Mesenchymal stem cell (in vitro differentiated cells and primary cell): ENCODE measurements around the gene PCSK2.
A peak's percentile ranks its signal among the peaks of the same experiment; 100 is the strongest.

Experiments used
- DNase-seq: peaks from one replicate; pipeline ENCODE4 v3.0.0-alpha.2; 2013
- H2AFZ ChIP-seq: one replicate; pipeline ENCODE4 v1.6.1; 2013; ENCODE audit warnings: low read depth, mild to moderate bottlenecking, control low read depth, inconsistent platforms, low read length, moderate library complexity
- H2AK5ac ChIP-seq: 2 replicates; pipeline ENCODE4 v1.6.1; 2013; ENCODE audit warnings: low read length, moderate library complexity, mild to moderate bottlenecking, inconsistent platforms; ENCODE audit not compliant: severe bottlenecking
- H2BK120ac ChIP-seq: one replicate; pipeline ENCODE4 v1.6.1; 2013; ENCODE audit warnings: low read depth, mild to moderate bottlenecking, inconsistent platforms, low read length, moderate library complexity
- H2BK12ac ChIP-seq, 2 experiments: one replicate each; pipeline ENCODE4 v1.6.1; 2013; ENCODE audit warnings: inconsistent platforms in 2 of 2, low read length in 2 of 2, mild to moderate bottlenecking in 2 of 2, moderate library complexity in 2 of 2, control low read depth in 1 of 2
- H2BK15ac ChIP-seq: one replicate; pipeline ENCODE4 v1.6.1; 2013; ENCODE audit warnings: mild to moderate bottlenecking, low read depth, inconsistent platforms; ENCODE audit not compliant: poor library complexity, severe bottlenecking
- H2BK5ac ChIP-seq: 2 replicates; pipeline ENCODE4 v1.6.1; 2013; ENCODE audit warnings: low read depth, mild to moderate bottlenecking, low read length, control low read depth, inconsistent platforms; ENCODE audit not compliant: poor library complexity, severe bottlenecking
- H3K14ac ChIP-seq, 2 experiments: one replicate each; pipeline ENCODE4 v1.6.1; 2013; ENCODE audit warnings: inconsistent platforms in 2 of 2, low read length in 2 of 2, control low read depth in 1 of 2, mild to moderate bottlenecking in 1 of 2, moderate library complexity in 1 of 2
- H3K18ac ChIP-seq, 2 experiments: one replicate each; pipeline ENCODE4 v1.6.1; 2013; ENCODE audit warnings: inconsistent platforms in 2 of 2, low read length in 2 of 2, control low read depth in 1 of 2, low read depth in 1 of 2, mild to moderate bottlenecking in 1 of 2
- H3K23ac ChIP-seq, 2 experiments: one replicate each; pipeline ENCODE4 v1.6.1; 2013; ENCODE audit warnings: inconsistent platforms in 2 of 2, low read length in 2 of 2, mild to moderate bottlenecking in 2 of 2, moderate library complexity in 2 of 2, control low read depth in 1 of 2
- H3K27ac ChIP-seq: 2 replicates; pipeline ENCODE4 v1.5.1; 2013; ENCODE audit warnings: mild to moderate bottlenecking, moderate library complexity, low read length, control low read depth, inconsistent platforms; ENCODE audit not compliant: poor library complexity, severe bottlenecking
- H3K27me3 ChIP-seq, 2 experiments: 2 replicates each; pipeline versions ENCODE4 v1.6.1 to v1.7.0; 2013; ENCODE audit warnings: low read length in 2 of 2, mild to moderate bottlenecking in 2 of 2, moderate library complexity in 2 of 2, control low read depth in 1 of 2, inconsistent platforms in 1 of 2; ENCODE audit not compliant: control insufficient read depth in 1 of 2, insufficient read depth in 1 of 2
- H3K36me3 ChIP-seq, 2 experiments: 2 replicates each; pipeline versions ENCODE4 v1.6.1 to v1.7.0; 2013; ENCODE audit warnings: low read length in 2 of 2, control low read depth in 1 of 2, inconsistent platforms in 1 of 2, low read depth in 1 of 2, mild to moderate bottlenecking in 1 of 2; ENCODE audit not compliant: insufficient read depth in 2 of 2, control insufficient read depth in 1 of 2
- H3K4ac ChIP-seq, 2 experiments: one replicate each; pipeline ENCODE4 v1.6.1; 2013; ENCODE audit warnings: inconsistent platforms in 2 of 2, low read length in 2 of 2, mild to moderate bottlenecking in 2 of 2, moderate library complexity in 2 of 2, control low read depth in 1 of 2, low read depth in 1 of 2
- H3K4me1 ChIP-seq: 2 replicates; pipeline ENCODE4 v1.6.1; 2013; ENCODE audit warnings: low read depth, low read length, control low read depth; ENCODE audit not compliant: control insufficient read depth, insufficient read depth
- H3K4me2 ChIP-seq: 2 replicates; pipeline ENCODE4 v1.6.1; 2013; ENCODE audit warnings: low read length, mild to moderate bottlenecking, inconsistent platforms; ENCODE audit not compliant: poor library complexity, severe bottlenecking
- H3K4me3 ChIP-seq, 2 experiments: 2 replicates each; pipeline versions ENCODE4 v1.5.1 to v1.7.0; 2013; ENCODE audit warnings: low read length in 2 of 2, mild to moderate bottlenecking in 2 of 2, control low read depth in 1 of 2, low read depth in 1 of 2; ENCODE audit not compliant: insufficient read depth in 1 of 2
- H3K79me1 ChIP-seq: replicated peaks from 2 replicates; pipeline ENCODE4 v1.6.1; 2013; ENCODE audit warnings: mild to moderate bottlenecking, control low read depth, low read length, inconsistent platforms; ENCODE audit not compliant: poor library complexity, severe bottlenecking
- H3K9ac ChIP-seq: 2 replicates; pipeline ENCODE4 v1.7.0; 2013; ENCODE audit warnings: mild to moderate bottlenecking, low read length, moderate library complexity
- H3K9me3 ChIP-seq: 2 replicates; pipeline ENCODE4 v1.7.0; 2013; ENCODE audit warnings: mild to moderate bottlenecking, low read length; ENCODE audit not compliant: control insufficient read depth
- H4K8ac ChIP-seq: one replicate; pipeline ENCODE4 v1.6.1; 2013; ENCODE audit warnings: inconsistent platforms, mild to moderate bottlenecking, low read length, moderate library complexity
- H4K91ac ChIP-seq: one replicate; pipeline ENCODE4 v1.6.1; 2013; ENCODE audit warnings: mild to moderate bottlenecking, low read length, inconsistent platforms
- WGBS: methylation state at CpG from one replicate; pipeline ENCODE4 v1.1.7; 2013; ENCODE audit warnings: mixed read lengths; 5-methylcytosine and 5-hydroxymethylcytosine counted together

Gene PCSK2

GRCh38 chr20:17427638-17428037 is 200.8 kb downstream of the PCSK2 start:
- peaks cover 4 to 10% of the 10 kb centered on the region in 2 experiments for H3K27me3 ChIP-seq
- no peak overlapping the region for H3K4me2 ChIP-seq
- H2BK5ac ChIP-seq = no peak overlapping the region
- H3K4ac ChIP-seq = no peak overlapping the region
- no peak for DNase-seq
- H2AK5ac ChIP-seq = no peak overlapping the region
- H3K14ac ChIP-seq = no peak overlapping the region
- no peak overlapping the region for H4K91ac ChIP-seq
- no peak overlapping the region for H4K8ac ChIP-seq
- no peak overlapping the region for H2BK120ac ChIP-seq
- H3K23ac ChIP-seq = no peak overlapping the region
- H3K79me1 ChIP-seq = no peaks in the 10 kb centered on the region
- no peak overlapping the region for H2BK15ac ChIP-seq
- no peak overlapping the region for H2AFZ ChIP-seq
- H3K9ac ChIP-seq = no peak overlapping the region
- no peak overlapping the region for H3K4me3 ChIP-seq
- H2BK12ac ChIP-seq = no peak overlapping the region
- H3K4me1 ChIP-seq = no peaks in the 10 kb centered on the region
- no peaks in the 10 kb centered on the region for H3K9me3 ChIP-seq
- H3K18ac ChIP-seq = no peak overlapping the region
- H3K36me3 ChIP-seq = no peaks in the 10 kb centered on the region
- no peak overlapping the region for H3K27ac ChIP-seq
- WGBS = 56% methylated on average over 2 of the region's 2 CpGs

- no peak overlapping the region for H3K23ac ChIP-seq
- no peaks in the 10 kb centered on the region for H3K9me3 ChIP-seq
- H3K9ac ChIP-seq = no peak overlapping the region
- H2AFZ ChIP-seq = no peak overlapping the region
- no peak overlapping the region for H3K27ac ChIP-seq
- H2BK15ac ChIP-seq = no peak overlapping the region
- no peak overlapping the region for H2BK12ac ChIP-seq
- H3K36me3 ChIP-seq = no peaks in the 10 kb centered on the region
- peaks cover 7 to 36% of the 10 kb centered on the region in 2 experiments for H3K27me3 ChIP-seq
- H2BK120ac ChIP-seq = no peak overlapping the region
- H4K8ac ChIP-seq = no peak overlapping the region
- no peak overlapping the region for H3K4me2 ChIP-seq
- no peaks in the 10 kb centered on the region for H3K4me1 ChIP-seq
- no peak overlapping the region for H3K4me3 ChIP-seq
- H3K14ac ChIP-seq = no peak overlapping the region
- no peak overlapping the region for H2AK5ac ChIP-seq
- no peak overlapping the region for H2BK5ac ChIP-seq
- DNase-seq = no peak
- H3K79me1 ChIP-seq = no peaks in the 10 kb centered on the region
- H3K18ac ChIP-seq = no peak overlapping the region
- no peak overlapping the region for H3K4ac ChIP-seq
- 88% methylated on average over 3 of the region's 3 CpGs for whole genome bisulfite sequencing
- H4K91ac ChIP-seq = no peak overlapping the region
These were observed 203.5 kb downstream of the PCSK2 start for GRCh38 chr20:17430125-17430950.

GRCh38 chr20:17431621-17432364 is 205.0 kb downstream of the PCSK2 start:
- Histone ChIP-seq H4K91ac (no peak overlapping the region), H4K8ac (no peak overlapping the region), H3K4me3 (no peak overlapping the region), H3K79me1 (no peaks in the 10 kb centered on the region), H2AFZ (no peak overlapping the region), H3K4me2 (no peak overlapping the region), H2BK15ac (no peak overlapping the region), H2BK5ac (no peak overlapping the region), H3K27ac (no peak overlapping the region), H3K36me3 (no peaks in the 10 kb centered on the region), H3K18ac (no peak overlapping the region), H3K4me1 (no peaks in the 10 kb centered on the region), H3K4ac (no peak overlapping the region), H3K9ac (no peak overlapping the region), H2BK12ac (no peak overlapping the region), H2AK5ac (no peak overlapping the region), H3K9me3 (no peaks in the 10 kb centered on the region), H3K14ac (no peak overlapping the region), H3K23ac (no peak overlapping the region), H2BK120ac (no peak overlapping the region), H3K27me3 (peaks cover 7 to 50% of the 10 kb centered on the region in 2 experiments)
- peak; percentile 50 for DNase-seq
- WGBS = 33% methylated on average over 15 of the region's 17 CpGs

GRCh38 chr20:17436664-17437063 is 209.8 kb downstream of the PCSK2 start:
- Histone ChIP-seq H3K36me3 (no peaks in the 10 kb centered on the region), H3K27ac (no peak overlapping the region), H2BK120ac (no peak overlapping the region), H2AFZ (no peak overlapping the region), H2BK12ac (no peak overlapping the region), H3K4me3 (no peak overlapping the region), H2BK15ac (no peak overlapping the region), H4K8ac (no peak overlapping the region), H2AK5ac (no peak overlapping the region), H3K23ac (no peak overlapping the region), H3K4ac (no peak overlapping the region), H3K9me3 (peaks cover under 1% of the 10 kb centered on the region), H3K14ac (no peak overlapping the region), H3K18ac (no peak overlapping the region), H3K9ac (no peak overlapping the region), H4K91ac (no peak overlapping the region), H3K79me1 (no peaks in the 10 kb centered on the region), H2BK5ac (no peak overlapping the region), H3K27me3 (peaks cover 4 to 59% of the 10 kb centered on the region in 2 experiments), H3K4me1 (no peaks in the 10 kb centered on the region), H3K4me2 (no peak overlapping the region)
- no peak for DNase-seq
- WGBS = 91% methylated on average over 10 of the region's 11 CpGs
